Neuronal stem cell (in vitro differentiated cells): Measurements from ENCODE around the gene PDE11A.
"Not testable (repeated sequence)": the region's sequence is repeated elsewhere in the genome, so short reads cannot be mapped to it uniquely, and the experiment has no call there.

Source experiments
- DNase-seq: peaks from one replicate; pipeline ENCODE4 v3.0.0-alpha.2; 2013; ENCODE audit warnings: low spot score
- H2AFZ ChIP-seq: one replicate; pipeline ENCODE4 v1.6.1; 2013; ENCODE audit warnings: mild to moderate bottlenecking, low read length, inconsistent platforms
- H2AK5ac ChIP-seq: 2 replicates; pipeline ENCODE4 v1.6.1; 2013; ENCODE audit warnings: low read depth, mild to moderate bottlenecking, inconsistent platforms, low read length, moderate library complexity, mixed read lengths
- H2BK120ac ChIP-seq: 2 replicates; pipeline ENCODE4 v1.6.1; 2013; ENCODE audit warnings: low read depth, mild to moderate bottlenecking, inconsistent platforms, low read length, moderate library complexity, mixed read lengths
- H2BK12ac ChIP-seq: one replicate; pipeline ENCODE4 v1.6.1; 2013; ENCODE audit warnings: low read length, inconsistent platforms
- H2BK15ac ChIP-seq: 2 replicates; pipeline ENCODE4 v1.6.1; 2013; ENCODE audit warnings: mild to moderate bottlenecking, low read length, inconsistent platforms, mixed read lengths
- H2BK5ac ChIP-seq: one replicate; pipeline ENCODE4 v1.6.1; 2013; ENCODE audit warnings: inconsistent platforms, mild to moderate bottlenecking, low read length, moderate library complexity
- H3K14ac ChIP-seq: one replicate; pipeline ENCODE4 v1.6.1; 2013; ENCODE audit warnings: low read length, inconsistent platforms
- H3K18ac ChIP-seq: 2 replicates; pipeline ENCODE4 v1.6.1; 2013; ENCODE audit warnings: low read length, inconsistent platforms
- H3K23ac ChIP-seq: 2 replicates; pipeline ENCODE4 v1.6.1; 2013; ENCODE audit warnings: low read depth, mild to moderate bottlenecking, mixed read lengths, low read length, inconsistent platforms; ENCODE audit not compliant: poor library complexity
- H3K27ac ChIP-seq: replicated peaks from 3 replicates; pipeline ENCODE4 v1.5.1; 2013; ENCODE audit warnings: low read length, inconsistent platforms
- H3K27me3 ChIP-seq, 3 experiments: 2 replicates each; pipeline ENCODE4 v1.6.1; 2013; ENCODE audit warnings: low read length in 3 of 3, mild to moderate bottlenecking in 2 of 3, inconsistent platforms in 1 of 3, low read depth in 1 of 3, mixed read lengths in 1 of 3, moderate library complexity in 1 of 3; ENCODE audit not compliant: control insufficient read depth in 3 of 3, insufficient read depth in 3 of 3
- H3K36me3 ChIP-seq, 2 donors: replicated peaks in 1 of 2; 2 replicates each; pipeline ENCODE4 v1.6.1; 2013; ENCODE audit warnings: low read length in 2 of 2; ENCODE audit not compliant: control insufficient read depth in 2 of 2, insufficient read depth in 2 of 2
- H3K4ac ChIP-seq: 2 replicates; pipeline ENCODE4 v1.6.1; 2013; ENCODE audit warnings: inconsistent platforms, mild to moderate bottlenecking, low read length, moderate library complexity
- H3K4me1 ChIP-seq, 2 donors: 1 replicate in 1 of 2; 2 replicates in 1 of 2; pipeline ENCODE4 v1.6.1; 2013; ENCODE audit warnings: low read length in 2 of 2, low read depth in 1 of 2; ENCODE audit not compliant: control insufficient read depth in 2 of 2, insufficient read depth in 1 of 2
- H3K4me2 ChIP-seq: one replicate; pipeline ENCODE4 v1.6.1; 2013; ENCODE audit warnings: mild to moderate bottlenecking, low read length, inconsistent platforms; ENCODE audit not compliant: insufficient read depth, poor library complexity, severe bottlenecking
- H3K4me3 ChIP-seq, 2 donors: 2 replicates each; pipeline ENCODE4 v1.5.1; 2013; ENCODE audit warnings: low read length in 2 of 2, mild to moderate bottlenecking in 2 of 2, inconsistent platforms in 1 of 2, moderate library complexity in 1 of 2
- H3K79me1 ChIP-seq: one replicate; pipeline ENCODE4 v1.6.1; 2013; ENCODE audit warnings: low read depth, mild to moderate bottlenecking, inconsistent platforms, low read length, moderate library complexity
- H3K9ac ChIP-seq: one replicate; pipeline ENCODE4 v1.6.1; 2013; ENCODE audit warnings: mild to moderate bottlenecking, low read depth, low read length, inconsistent platforms; ENCODE audit not compliant: poor library complexity
- H3K9me3 ChIP-seq, 2 donors: replicated peaks in 1 of 2; 2 replicates each; pipeline versions ENCODE3 to v1.6.1; 2013; ENCODE audit warnings: low read length in 2 of 2, mild to moderate bottlenecking in 2 of 2, inconsistent platforms in 1 of 2, low read depth in 1 of 2, mixed read lengths in 1 of 2, moderate library complexity in 1 of 2; ENCODE audit not compliant: control insufficient read depth in 2 of 2, insufficient read depth in 1 of 2
- H4K8ac ChIP-seq: one replicate; pipeline ENCODE4 v1.6.1; 2013; ENCODE audit warnings: low read depth, mild to moderate bottlenecking, inconsistent platforms, low read length, moderate library complexity
- H4K91ac ChIP-seq: one replicate; pipeline ENCODE4 v1.6.1; 2013; ENCODE audit warnings: low read length, low read depth, mild to moderate bottlenecking, inconsistent platforms; ENCODE audit not compliant: poor library complexity
- WGBS, 2 donors: extraction: QIAGEN DNeasy Blood & Tissue Kit; methylation state at CpG; one replicate each; pipeline ENCODE4 v1.1.7; 2013; ENCODE audit warnings: missing lambda C conversion rate in 2 of 2, mixed read lengths in 1 of 2; ENCODE audit not compliant: insufficient read length in 2 of 2, insufficient replicate concordance in 1 of 2; ENCODE audit errors: extremely low coverage in 2 of 2; 5-methylcytosine and 5-hydroxymethylcytosine counted together

Gene PDE11A

GRCh38 chr2:178059111-178059510, 13.5 kb downstream of the PDE11A start:
- Histone ChIP-seq H3K9me3 (no peaks in the 10 kb centered on the region), H2AFZ (no peak overlapping the region), H3K27me3 (peaks cover 0 to 4% (median 0%) of the 10 kb centered on the region in 3 experiments), H3K4ac (no peak overlapping the region), H2BK12ac (no peak overlapping the region), H4K91ac (no peak overlapping the region), H2BK120ac (peak overlapping the region; percentile 56), H3K9ac (no peak overlapping the region), H3K4me2 (no peak overlapping the region), H3K4me1 (no peaks in the 10 kb centered on the region), H3K79me1 (no peaks in the 10 kb centered on the region), H3K4me3 (no peak overlapping the region), H3K23ac (no peak overlapping the region), H3K36me3 (no peaks in the 10 kb centered on the region), H3K18ac (no peak overlapping the region), H2BK15ac (no peak overlapping the region), H3K27ac (no peak overlapping the region), H2BK5ac (no peak overlapping the region), H4K8ac (no peak overlapping the region), H2AK5ac (no peak overlapping the region), H3K14ac (no peak overlapping the region)
- no peak for DNase-seq
- no CpG with 5 or more reads among the region's 2 CpGs for WGBS, 2 donors

- DNase-seq, result no peak
- no peak overlapping the region for H2BK12ac ChIP-seq
- no peak overlapping the region for H3K27ac ChIP-seq
- no peak overlapping the region for H2BK15ac ChIP-seq
- no peak overlapping the region for H3K23ac ChIP-seq
- H3K4ac ChIP-seq, result no peak overlapping the region
- no peak overlapping the region for H3K4me3 ChIP-seq
- no peak overlapping the region for H2BK5ac ChIP-seq
- no peak overlapping the region for H3K18ac ChIP-seq
- no peak overlapping the region for H4K8ac ChIP-seq
- no peak overlapping the region for H2AFZ ChIP-seq
- no peaks in the 10 kb centered on the region for H3K27me3 ChIP-seq
- no CpG with 5 or more reads among the region's 2 CpGs for WGBS, 2 donors
- H2BK120ac ChIP-seq, result no peak overlapping the region
- no peaks in the 10 kb centered on the region for H3K9me3 ChIP-seq
- no peak overlapping the region for H3K14ac ChIP-seq
- no peak overlapping the region for H3K9ac ChIP-seq
- no peaks in the 10 kb centered on the region for H3K79me1 ChIP-seq
- no peak overlapping the region for H3K4me2 ChIP-seq
- no peak overlapping the region for H2AK5ac ChIP-seq
- no peaks in the 10 kb centered on the region for H3K4me1 ChIP-seq
- H4K91ac ChIP-seq, result no peak overlapping the region
- H3K36me3 ChIP-seq, result no peaks in the 10 kb centered on the region
Measured at GRCh38 chr2:178057179-178057680, 15.3 kb downstream of the PDE11A start.

DNA sequence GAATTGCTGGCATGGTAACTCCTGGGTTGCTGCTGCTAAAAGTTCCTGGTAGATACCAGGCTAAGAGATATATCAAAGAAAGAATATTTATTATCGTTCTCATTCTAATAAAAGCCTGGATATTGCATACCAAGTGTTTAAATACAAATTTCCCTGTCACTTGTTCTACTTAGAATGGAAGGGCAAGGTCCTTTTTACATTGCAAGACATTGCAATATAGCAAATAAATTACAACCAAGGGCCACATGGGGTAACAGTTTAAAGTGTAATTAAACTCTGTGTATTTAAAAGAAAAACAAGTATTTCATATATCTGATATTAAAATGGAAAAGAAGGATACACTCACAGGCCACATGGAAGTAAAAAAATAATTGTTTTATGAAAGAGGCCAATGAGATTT, 16.2 kb downstream of the PDE11A start:
- no peak for DNase-seq
- no peaks in the 10 kb centered on the region for H3K4me1 ChIP-seq
- no peak overlapping the region for H3K18ac ChIP-seq
- no peak overlapping the region for H3K14ac ChIP-seq
- no peak overlapping the region for H2BK120ac ChIP-seq
- no peak overlapping the region for H3K23ac ChIP-seq
- H2BK15ac ChIP-seq, result no peak overlapping the region
- no peaks in the 10 kb centered on the region for H3K27me3 ChIP-seq
- WGBS, 2 donors, result no CpG with 5 or more reads among the region's 1 CpG
- H3K9me3 ChIP-seq, result no peaks in the 10 kb centered on the region
- no peak overlapping the region for H4K91ac ChIP-seq
- H3K4me3 ChIP-seq, result no peak overlapping the region
- H2AK5ac ChIP-seq, result no peak overlapping the region
- H2BK5ac ChIP-seq, result no peak overlapping the region
- H2AFZ ChIP-seq, result no peak overlapping the region
- no peak overlapping the region for H3K27ac ChIP-seq
- H3K9ac ChIP-seq, result no peak overlapping the region
- H4K8ac ChIP-seq, result no peak overlapping the region
- H3K4ac ChIP-seq, result no peak overlapping the region
- no peaks in the 10 kb centered on the region for H3K79me1 ChIP-seq
- no peaks in the 10 kb centered on the region for H3K36me3 ChIP-seq
- no peak overlapping the region for H2BK12ac ChIP-seq
- no peak overlapping the region for H3K4me2 ChIP-seq

DNA sequence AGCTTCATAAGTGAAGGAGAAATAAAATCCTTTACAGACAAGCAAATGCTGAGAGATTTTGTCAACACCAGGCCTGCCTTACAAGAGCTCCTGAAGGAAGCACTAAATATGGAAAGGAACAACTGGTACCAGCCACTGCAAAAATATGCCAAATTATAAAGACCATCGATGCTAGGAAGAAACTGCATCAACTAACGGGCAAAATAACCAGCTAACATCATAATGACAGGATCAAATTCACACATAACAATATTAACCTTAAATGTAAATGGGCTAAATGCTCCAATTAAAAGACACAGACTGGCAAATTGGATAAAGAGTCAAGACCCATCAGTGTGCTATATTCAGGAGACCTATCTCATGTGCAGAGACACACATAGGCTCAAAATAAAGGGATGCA, 21.3 kb downstream of the PDE11A start:
- H3K27ac ChIP-seq, H3K36me3 ChIP-seq, H3K9ac ChIP-seq, H3K27me3 ChIP-seq, H3K4me3 ChIP-seq, H3K4me2 ChIP-seq, H3K4me1 ChIP-seq, H3K23ac ChIP-seq, DNase-seq, H2BK12ac ChIP-seq, H3K18ac ChIP-seq, H3K79me1 ChIP-seq, H2AFZ ChIP-seq, H3K9me3 ChIP-seq, H2AK5ac ChIP-seq, H2BK15ac ChIP-seq, H3K4ac ChIP-seq, H4K8ac ChIP-seq, H2BK120ac ChIP-seq, H2BK5ac ChIP-seq, H3K14ac ChIP-seq, H4K91ac ChIP-seq: not testable (repeated sequence)
- WGBS, 2 donors, result no CpG with 5 or more reads among the region's 2 CpGs
